ENCODE measurements around the gene NEK4. TPM values are rescaled to one million over a fixed set of nuclear protein-coding genes. Genes with fewer than 3 reads are reported as not detected.
"Not testable (repeated sequence)": the region's sequence is repeated elsewhere in the genome, so short reads cannot be mapped to it uniquely, and the experiment has no call there.

The NEK4 gene
- polyA plus RNA-seq, 3 donors, result 24.2 to 35.7 (median 29.2) TPM

DNA sequence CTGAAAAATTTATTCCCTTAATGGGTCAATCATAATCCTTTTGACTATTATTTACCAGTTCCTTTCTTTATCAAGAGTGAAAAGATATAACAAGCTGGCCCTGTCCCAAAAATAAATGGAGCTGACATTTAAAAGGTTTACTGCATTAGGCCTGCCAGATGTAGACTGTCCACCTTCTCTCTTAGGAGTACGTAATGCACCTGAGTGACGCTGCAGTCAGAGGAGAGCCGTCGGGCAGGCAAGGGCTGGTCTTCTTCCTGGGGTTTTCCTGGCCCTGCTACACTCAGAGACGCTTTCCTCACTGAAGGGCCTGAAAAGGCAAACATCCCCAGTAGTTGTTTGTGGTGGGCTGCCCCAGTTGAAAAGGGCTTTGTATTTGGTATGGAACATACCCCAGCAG is 27.6 kb downstream of the NEK4 start:
- DNase-seq, result no peak

DNA sequence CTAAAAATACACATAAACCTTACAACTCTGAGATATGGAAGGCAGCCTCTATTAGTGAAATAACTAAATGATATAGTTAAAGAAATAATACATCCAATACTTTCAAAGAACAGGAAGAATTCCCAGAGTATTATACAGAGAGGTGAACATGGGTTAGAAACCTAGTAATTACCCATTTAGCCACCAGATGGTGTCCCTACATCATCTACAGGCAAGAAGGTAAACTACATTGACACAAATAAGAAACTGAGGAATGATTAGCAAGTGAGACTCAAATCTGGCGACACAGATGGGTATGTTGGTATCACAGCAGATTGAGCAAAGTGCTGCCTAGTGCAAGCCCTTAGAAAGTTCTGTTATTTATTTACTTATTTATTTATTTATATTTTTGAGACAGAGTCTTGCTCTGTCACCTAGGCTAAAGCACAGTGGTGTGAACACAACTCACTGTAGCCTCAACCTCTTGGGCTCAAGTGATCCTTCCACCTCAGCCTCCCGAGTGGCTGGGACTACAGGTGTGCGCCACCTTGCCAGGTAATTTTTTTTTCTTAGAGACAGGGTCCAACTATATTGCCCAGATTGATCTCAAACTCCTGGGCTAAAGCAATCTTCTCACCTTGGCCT is 28.2 kb downstream of the NEK4 start:
- peak; percentile 1 for DNase-seq

DNA sequence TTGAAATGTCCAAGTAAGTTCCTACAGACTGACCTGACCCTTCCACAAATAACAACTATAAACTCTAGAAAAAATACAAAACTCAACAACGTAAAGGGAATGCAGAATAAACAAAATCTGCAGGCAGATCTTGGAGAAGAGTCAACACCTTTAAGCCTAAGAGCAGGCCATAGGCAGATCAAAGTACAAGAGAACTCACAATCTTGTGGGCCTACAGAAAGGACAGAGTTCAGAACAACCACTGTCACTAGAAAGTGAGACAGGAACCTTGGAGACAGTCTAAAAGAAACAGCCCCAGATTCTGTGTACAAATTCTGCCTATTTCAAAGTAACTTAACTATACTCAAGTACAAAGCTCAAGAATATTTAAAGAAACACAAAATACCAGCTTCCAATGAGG is 31.0 kb downstream of the NEK4 start:
- no peak for DNase-seq

DNA sequence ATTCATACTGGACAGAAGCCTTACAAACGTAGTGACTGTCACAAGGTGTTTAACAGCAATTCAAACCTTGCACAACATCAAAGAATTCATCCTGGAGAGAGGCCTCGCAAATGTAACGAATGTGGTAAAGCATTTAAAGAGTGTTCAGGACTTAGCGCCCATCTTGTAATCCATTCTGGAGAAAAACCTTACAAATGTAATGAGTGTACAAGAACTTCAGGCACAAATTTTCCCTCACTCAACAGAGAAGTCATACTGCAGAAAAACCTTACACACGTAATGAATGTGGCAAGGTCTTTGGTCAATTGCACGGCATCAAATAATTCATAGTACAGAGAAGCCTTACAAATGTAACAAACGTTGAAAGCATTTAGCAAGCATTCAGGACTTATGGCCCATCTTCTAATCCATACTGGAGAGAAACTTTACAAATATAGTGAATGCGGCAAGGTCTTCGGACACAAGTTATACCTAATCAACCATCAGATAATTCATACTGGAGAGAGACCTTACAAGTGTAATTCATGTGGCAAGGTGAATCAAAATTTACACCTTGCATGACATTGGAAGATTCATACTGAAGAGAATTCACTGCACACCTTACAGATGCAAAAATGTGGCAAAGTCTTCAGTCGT is 37.4 kb downstream of the NEK4 start:
- DNase-seq, result no peak

DNA sequence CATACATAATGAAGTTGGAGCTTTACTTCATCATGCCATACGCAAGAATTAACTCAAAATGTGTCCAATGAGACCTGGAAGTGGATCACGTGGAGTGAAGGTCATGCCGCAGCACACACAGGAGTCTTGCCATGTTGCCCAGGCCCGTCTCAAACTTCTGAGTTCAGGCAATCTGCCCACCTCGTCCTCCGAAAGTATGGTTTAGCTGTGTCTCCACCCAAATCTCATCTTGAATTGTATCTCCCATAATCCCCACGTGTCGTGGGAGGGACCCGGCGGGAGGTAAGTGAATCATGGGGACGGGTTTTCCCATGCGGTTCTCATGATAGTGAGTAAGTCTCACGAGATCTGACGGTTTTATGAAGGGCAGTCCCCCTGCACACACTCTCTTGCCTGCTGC is 39.1 kb downstream of the NEK4 start:
- no peak for DNase-seq

DNA sequence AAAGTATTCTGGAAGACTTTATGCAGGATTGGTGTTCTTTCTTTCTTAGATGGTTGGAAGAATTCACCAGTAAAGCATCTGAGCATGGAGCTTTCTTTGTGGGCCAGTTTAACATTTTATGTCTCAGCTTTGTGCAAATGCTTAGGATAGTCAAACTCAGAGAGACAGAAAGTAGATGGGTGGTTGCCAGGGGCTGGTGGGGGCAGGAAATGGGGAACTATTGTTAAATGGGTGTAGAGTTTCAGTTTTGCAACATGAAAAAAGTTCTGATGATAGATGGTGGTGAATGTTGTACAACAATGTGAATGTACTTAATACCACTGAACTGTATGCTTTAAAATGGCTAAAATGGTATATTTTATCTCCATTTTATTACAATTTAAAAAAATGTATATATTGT is 40.1 kb downstream of the NEK4 start:
- no peak for DNase-seq

DNA sequence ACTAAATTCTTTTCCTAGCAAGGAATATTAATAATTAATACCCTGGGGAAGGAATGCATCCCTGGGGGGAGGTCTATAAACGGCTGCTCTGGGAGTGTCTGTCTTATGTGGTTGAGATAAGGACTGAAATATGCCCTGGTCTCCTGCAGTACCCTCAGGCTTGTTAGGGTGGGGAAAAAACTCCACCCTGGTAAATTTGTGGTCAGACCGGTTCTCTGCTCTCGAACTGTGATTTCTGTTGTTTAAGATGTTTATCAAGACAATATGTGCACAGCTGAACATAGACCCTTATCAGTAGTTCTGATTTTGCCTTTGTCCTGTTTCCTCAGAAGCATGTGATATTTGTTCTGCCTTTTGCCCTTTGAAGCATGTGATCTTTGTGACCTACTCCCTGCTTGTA is 42.0 kb downstream of the NEK4 start:
- not testable (repeated sequence) for DNase-seq

DNA sequence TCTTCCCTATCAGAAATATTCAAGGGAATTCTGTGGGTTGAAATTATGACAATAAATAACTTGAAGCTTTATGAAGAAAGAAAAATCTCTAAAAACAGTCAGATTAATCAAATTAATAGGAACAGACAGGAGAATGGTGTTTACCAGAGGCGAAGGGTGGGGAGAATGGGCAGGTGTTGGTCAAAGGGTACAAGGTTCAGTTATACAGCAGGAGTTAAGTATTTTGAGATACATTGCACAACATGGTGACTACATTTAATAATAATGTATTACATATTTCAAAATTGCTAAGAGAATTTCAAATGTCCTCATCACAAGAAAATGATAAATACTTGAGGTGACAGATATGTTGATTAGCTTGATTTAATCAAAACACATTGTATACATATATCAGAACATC is 46.2 kb downstream of the NEK4 start:
- no peak for DNase-seq

DNA sequence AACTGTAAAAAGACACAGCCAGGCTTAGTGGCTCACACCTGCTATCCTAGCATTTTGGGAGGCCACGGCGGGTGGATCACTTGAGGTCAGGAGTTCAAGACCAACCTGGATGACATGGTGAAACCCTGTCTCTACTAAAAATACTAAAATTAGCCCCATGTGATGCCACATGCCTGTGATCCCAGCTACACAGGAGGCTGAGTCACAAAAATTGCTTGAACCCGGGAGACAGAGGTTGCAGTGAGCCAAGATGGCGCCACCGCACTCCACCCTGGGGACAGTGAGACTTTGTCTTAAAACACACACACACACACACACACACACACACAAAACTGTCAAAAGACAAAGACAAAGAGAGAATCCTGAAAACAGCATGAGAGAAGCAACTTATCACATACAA is 46.8 kb downstream of the NEK4 start:
- no peak for DNase-seq

DNA sequence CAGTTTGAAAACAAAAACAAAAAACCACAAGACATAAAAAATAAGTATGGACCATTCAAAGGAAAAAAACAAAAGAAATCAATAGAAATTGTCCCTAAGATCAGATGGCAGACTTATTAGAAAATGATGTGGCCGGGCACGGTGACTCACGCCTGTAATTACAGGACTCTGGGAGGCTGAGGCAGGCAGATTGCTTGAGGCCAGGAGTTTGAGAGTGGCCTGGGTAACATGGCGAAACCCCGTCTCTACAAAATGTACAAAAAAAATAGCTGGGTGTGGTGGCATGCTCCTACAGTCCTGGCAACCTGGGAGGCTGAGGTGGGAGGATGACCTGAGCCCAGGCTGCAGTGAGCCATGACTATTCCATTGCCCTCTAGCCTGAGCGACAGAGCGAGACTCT is 48.2 kb downstream of the NEK4 start:
- no peak for DNase-seq

DNA sequence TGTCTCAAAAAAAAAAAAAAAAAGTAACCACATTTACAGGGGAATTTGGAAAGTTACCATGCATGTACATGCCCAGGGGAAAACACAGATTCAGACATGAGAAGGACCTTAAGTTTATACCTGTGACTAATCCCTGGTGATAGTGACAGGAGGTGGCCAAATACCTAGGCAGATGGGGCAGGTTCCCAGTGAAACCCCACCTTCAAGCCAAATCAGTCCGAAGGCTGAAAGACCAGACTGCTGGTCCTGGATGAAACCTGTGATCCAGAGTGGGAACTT is 49.1 kb downstream of the NEK4 start:
- DNase-seq, result no peak

DNA sequence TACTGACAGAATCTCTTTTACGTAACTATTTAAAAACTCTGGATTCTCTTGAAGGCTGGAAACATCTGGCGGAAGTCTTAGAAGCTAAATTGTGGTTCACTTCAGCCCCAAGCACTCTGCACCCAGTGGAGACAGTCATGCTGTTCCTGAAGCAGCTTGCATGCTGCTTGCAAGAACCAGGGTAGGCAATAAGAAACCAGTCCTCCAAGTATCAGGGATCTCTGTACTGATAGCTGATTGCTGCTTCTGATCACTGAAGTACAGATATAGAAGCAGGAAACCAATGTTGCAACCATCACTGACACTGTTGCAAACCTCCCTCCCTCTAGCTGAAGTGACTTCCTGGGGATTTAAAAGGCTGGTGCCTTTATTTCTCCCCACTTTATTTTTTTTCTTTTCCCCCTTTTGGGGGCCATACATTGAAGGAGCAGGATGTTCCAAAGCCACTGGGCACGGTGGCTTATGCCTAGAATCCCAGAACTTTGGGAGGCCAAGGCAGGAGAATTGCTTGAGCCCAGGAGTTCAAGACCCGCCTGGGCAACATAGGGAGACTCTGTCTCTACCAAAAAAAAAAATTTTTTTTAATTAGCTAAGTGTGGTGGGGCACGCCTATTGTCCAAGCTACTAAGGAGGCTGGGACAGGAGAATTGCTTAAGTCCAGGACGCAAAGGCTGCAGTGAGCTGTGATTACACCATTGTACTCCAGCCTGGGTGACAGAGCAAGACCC is 49.6 kb downstream of the NEK4 start:
- no peak for DNase-seq

DNA sequence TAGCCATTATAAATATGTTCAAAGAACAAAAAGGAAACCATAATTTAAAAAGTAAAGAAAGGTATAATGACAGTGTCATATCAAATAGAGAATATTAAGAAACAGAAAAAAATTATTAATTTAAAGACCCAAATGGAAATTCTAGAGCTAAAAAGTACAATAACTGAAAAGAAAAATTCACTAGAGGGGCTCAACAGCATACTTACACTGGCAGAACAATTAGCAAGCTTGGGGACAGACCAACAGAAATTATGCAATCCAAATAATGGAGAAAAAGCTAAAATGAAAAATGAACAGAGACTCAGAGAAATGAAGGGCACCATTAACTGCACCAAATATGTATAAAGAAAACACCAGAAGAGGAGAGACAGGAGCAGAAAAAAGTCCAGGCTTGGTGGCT is 51.1 kb downstream of the NEK4 start:
- DNase-seq, result no peak

DNA sequence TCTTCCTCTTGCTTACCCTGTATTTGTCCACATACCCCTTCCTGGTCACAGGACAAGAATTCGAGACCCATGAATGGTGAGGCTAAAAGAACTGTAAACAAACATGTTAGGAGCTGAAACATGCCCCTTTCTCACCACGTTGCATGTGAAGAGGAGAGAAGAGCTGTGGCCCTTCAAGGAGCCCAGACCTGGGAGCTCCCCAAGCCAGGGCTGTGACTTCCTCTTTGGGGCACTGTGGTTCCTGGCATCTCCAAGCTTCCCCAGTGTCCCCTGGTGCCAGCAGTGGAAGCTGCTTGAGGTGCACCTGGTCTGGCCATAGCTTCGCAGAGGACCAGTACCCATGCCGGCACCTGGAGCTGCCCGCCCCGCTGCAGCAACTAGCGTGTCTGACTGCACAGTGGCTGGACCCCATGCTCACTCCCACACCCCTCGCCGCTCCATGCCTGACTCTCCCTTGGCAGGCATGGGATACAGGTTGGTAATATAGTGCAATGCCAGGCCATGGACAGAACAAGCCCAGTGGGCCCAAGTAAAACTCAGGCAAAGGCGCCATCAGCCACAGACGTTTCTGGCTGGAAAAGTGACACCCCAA is 54.9 kb downstream of the NEK4 start:
- DNase-seq, result no peak

DNA sequence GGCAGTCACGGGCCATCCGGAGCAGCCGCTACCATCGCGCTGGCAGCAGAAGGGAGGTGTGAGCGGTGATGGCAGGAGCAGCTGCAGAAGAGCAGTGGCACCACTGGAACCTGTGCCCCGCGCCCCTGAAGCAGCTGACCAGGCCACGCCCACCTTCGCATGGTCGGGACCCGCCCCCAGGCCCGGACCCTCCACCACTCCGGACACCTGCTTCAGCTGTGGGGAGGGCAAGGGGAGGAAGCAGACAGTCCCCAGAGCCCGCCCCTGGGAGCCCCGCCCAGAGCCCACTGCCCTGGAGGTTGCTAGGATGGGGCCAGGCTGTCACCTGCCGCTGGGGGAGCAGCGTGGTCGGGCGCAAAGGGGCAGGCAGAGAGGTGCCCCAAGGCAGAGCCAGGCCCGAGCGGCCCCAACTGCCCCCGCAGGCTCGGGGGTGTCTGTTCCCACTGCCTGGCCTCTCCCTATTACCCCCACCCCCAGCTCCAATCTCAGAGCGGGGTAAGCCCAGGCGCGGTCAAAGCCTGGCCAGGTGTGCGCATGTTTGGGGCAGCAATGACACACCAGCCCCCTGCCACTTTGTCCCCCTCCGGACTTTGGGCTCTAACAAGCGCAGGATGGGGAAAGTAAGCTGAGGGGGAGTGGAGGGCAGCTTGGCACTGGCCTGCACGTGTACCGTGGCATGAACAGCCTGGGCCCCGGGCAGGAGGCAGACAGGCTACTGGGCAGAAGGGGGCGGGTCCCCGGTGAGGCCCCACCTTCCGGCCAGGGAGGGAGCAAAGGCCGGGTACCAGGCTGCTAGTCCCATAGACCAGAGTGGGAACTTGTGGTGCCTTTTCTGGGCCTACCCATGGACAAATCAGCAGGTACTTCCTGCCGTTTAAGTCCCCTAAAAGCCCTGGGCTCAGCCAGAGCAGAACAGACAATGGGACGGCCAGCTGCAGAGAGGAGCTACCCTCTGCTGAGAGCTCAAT is 56.1 kb downstream of the NEK4 start:
- DNase-seq, result no peak

DNA sequence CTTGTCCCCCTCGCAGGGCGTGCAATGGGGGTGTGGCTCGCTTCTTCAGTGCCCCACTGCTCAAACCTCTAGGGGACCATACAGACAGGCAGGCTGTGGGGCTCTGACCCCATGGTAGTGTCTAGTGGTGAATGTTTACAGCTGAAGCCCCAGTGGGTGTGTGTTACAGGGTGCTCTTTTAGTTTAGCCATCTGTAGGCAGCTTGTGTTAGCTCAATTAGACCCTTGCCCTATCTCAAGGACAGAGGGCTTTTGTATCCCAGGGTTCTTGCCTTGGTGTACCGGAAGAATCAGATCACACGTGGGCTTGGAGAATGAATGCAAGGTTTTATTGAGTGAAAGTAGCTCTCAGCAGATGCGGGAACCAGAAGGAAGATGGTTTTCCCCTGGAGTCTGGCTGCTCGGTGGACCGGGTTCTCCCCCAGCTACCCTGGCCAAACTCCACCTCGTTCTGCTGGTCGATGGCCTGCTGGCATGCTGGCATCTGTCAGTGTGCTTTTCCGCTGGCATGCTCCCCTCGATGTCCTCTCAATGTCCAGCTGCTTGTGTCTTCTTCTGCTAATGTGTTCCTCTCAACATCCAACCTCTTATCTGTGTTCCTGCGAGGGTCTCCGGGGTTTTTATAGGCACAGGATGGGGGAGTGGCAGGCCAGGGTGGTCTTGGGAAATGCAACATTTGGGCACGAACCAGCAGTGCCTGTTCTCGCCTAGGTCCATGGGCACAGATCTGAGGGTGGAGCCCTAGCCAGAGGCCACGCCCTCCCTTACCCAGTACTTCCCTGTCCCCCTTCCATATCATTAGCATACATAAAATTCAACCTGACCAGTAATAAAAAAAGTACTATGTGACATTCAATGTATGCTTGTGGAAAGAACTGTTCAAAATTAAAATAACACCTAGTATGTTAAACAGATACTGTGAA is 58.2 kb downstream of the NEK4 start:
- DNase-seq, result no peak

DNA sequence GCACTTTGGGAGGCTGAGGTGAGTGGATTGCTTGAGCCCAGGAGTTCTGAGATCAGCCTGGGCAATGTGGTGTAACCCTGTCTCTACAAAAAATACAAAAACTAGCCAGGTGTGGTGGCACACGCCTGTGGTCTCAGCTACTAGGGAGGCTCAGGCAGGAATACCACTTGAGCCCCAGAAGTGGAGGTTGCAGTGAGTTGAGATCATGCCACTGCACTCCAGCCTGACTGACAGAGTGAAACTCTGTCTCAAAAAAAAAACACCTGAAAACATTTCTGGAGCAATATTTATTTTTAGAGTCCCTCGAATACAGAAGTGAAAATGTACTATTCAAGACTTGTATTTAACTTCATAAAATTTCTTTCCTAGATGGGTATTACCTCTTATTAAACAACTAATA is 60.2 kb downstream of the NEK4 start:
- DNase-seq, result no peak

DNA sequence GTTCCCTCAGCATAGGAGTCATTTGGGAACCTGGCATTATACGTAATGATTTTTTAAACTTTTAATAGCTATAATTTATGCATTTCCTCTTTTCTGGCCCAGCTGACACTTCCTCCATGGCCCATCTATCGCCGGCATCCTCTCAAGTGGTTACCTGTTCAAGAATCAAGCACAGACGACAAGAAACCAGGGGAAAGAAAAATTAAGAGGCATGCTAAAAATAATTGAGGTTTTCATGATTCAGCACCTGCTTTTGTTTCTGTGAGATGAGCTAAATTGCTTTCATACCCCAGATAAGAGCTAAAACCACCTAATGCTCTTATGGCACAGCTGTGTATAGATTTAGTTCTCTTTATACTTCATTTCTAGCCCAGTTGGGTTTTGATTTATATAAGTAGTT is 63.2 kb downstream of the NEK4 start:
- no peak for DNase-seq

DNA sequence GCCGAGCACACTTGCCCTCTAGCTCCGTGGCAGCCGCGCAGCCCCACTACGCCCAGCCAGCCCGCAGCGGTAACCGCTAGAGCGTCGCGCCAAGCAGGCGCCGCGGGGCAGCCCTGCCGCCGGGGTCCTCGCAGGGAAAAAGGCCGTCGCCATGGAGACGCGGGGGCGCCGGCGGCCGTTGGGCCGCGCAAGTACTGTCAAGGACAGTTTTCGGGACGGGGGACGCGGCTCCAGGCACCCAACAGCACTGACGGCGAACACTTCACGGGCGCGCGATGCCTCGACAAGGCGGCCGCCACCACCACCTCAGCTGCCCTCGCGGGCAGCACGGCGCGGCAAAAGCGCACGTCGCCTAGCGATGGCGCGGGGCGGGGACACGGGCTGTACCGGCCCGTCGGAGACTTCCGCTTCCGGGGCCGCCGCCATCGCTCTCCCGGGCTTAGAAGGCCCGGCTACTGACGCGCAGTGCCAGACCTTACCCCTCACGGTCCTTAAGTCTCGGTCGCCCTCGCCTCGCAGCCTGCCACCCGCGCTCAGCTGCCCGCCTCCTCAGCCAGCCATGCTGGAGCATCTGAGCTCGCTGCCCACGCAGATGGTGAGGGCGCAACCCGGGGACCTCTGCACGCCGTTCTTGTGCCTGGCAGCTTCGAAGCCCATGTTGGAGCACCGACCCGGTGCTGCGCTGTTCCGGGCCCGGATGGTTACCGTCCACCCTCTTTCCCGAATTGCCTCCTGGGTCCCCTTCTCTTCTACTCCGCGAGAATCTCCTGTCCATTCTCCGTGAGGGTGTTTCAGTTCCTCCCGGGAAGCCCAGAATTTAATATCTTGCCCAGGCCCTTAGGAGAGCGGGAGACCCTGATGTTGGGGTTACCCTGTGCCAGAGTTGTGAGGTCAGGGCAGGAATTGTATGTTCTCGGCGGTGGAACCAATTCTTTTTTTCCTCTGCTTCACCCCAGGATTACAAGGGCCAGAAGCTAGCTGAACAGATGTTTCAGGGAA is 64.8 kb downstream of the NEK4 start, which contains the start of the genes GLT8D1 and SPCS1:
Gene GLT8D1, minus strand, starts transcription at position 104 of the 999 bp plus-strand sequence. CDS start 5,331 bp downstream, outside the sequence.
Gene SPCS1, plus strand, starts transcription at position 419 of the 999 bp plus-strand sequence. Its CDS starts 141 bp downstream, at position 560.
- DNase-seq, result peak; percentile 85

DNA sequence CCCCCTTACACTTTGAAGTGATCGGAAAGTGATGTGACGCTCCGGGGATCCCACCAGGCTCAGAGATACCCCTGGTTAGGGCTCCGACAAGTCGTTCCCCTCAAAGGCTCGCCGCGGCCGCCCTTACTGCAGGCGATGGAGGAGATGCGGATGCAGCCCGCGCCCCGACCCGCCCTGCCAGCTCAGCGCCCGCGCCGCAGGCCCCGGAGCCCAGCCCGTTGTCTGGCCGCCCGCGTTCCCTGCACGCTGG is 65.4 kb downstream of the NEK4 start:
- DNase-seq, result no peak

All from renal pelvis (tissue), 4 donors.